A673 (cell line): Measurements from ENCODE around the gene FAM3B. TPM values are rescaled to one million over a fixed set of nuclear protein-coding genes. Genes with fewer than 3 reads are reported as not detected.
A peak's percentile ranks its signal among the peaks of the same experiment; 100 is the strongest.

ENCODE experiments used
- BruUV-seq: library from RNA; stranded (reverse); fragments of 400-500 nt; replicated peaks from 2 replicates; lab custom pipeline; 2021; lab: Mats Ljungman, UMichigan
- CTCF ChIA-PET: fragments of 300-600 bp; sonication (Branson Sonifier 250); formaldehyde crosslinking; loops from one replicate; lab custom pipeline; 2022; ENCODE audit warnings: antibody characterized with exemption; lab: Charles Lee
- POLR2A ChIA-PET: fragments of 300-600 bp; sonication (Branson Sonifier 250); formaldehyde crosslinking; loops from one replicate; lab custom pipeline; 2022; ENCODE audit warnings: antibody characterized with exemption; ENCODE audit not compliant: low non-redundant PET; lab: Charles Lee
- DNase-seq: peaks from one replicate; pipeline ENCODE4 v3.0.0-alpha.2; 2015; ENCODE audit warnings: low spot score
- H3K27ac ChIP-seq: fragments of 200-600 bp; sonication (generic); 2 replicates; pipeline ENCODE4 v1.5.1; 2016; ENCODE audit warnings: mixed run types, low read depth, mild to moderate bottlenecking, mixed read lengths, antibody characterized with exemption, low read length; ENCODE audit not compliant: poor library complexity, severe bottlenecking
- H3K27me3 ChIP-seq: fragments of 200-600 bp; sonication (generic); replicated peaks from 2 replicates; pipeline ENCODE4 v1.6.1; 2017; ENCODE audit warnings: mixed run types, low read depth, mild to moderate bottlenecking, mixed read lengths, antibody characterized with exemption, low read length; ENCODE audit not compliant: insufficient read depth, poor library complexity
- H3K36me3 ChIP-seq: fragments of 200-600 bp; sonication (generic); 2 replicates; pipeline ENCODE4 v1.6.1; 2016; ENCODE audit warnings: mixed run types, mild to moderate bottlenecking, mixed read lengths, antibody characterized with exemption, low read length; ENCODE audit not compliant: insufficient read depth, poor library complexity, severe bottlenecking
- H3K4me1 ChIP-seq: fragments of 200-600 bp; sonication (generic); 2 replicates; pipeline ENCODE4 v1.6.1; 2017; ENCODE audit warnings: mixed run types, mild to moderate bottlenecking, mixed read lengths, antibody characterized with exemption, low read length; ENCODE audit not compliant: insufficient read depth, poor library complexity, severe bottlenecking
- H3K4me3 ChIP-seq: fragments of 200-600 bp; sonication (generic); 2 replicates; pipeline ENCODE4 v1.5.1; 2016; ENCODE audit warnings: low read depth, mixed run types, mild to moderate bottlenecking, mixed read lengths, low read length; ENCODE audit not compliant: poor library complexity, severe bottlenecking
- H3K9me3 ChIP-seq: fragments of 200-600 bp; sonication (generic); 2 replicates; pipeline ENCODE4 v1.6.1; 2016; ENCODE audit warnings: mixed run types, low read depth, mild to moderate bottlenecking, mixed read lengths, antibody characterized with exemption, low read length; ENCODE audit not compliant: poor library complexity, severe bottlenecking
- CTCF ChIP-seq: fragments of 300-800, 200-600 bp; sonication (generic); conservative IDR thresholded peaks from 2 replicates; pipeline ENCODE4 v1.5.1; 2017; ENCODE audit warnings: low read depth, mild to moderate bottlenecking, antibody characterized with exemption, low read length, moderate library complexity, mixed read lengths
- EZH2 ChIP-seq: fragments of 200-600 bp; sonication (generic); IDR thresholded peaks from 2 replicates; pipeline ENCODE4 v1.6.1; 2017; ENCODE audit warnings: borderline replicate concordance, low read depth, mild to moderate bottlenecking, mixed read lengths, antibody characterized with exemption, low read length; ENCODE audit not compliant: poor library complexity, severe bottlenecking
- intact Hi-C: fragments of 100-400 bp; cut with micrococcal nuclease; formaldehyde crosslinking; loops from one replicate; pipeline ENCODE4 v1.10.0; 2022; ENCODE audit not compliant: unreplicated experiment
- total RNA-seq: library from RNA; stranded (reverse); gene quantifications from 2 replicates; pipeline ENCODE4 v1.2.3, GENCODE V29; 2021

FAM3B gene
- total RNA-seq, 1 experiment from 2014 or later: not detected

- ChIA-PET CTCF (no interaction called here), POLR2A (no interaction called here)
- no peak for DNase-seq
- TF ChIP-seq CTCF (no peak), EZH2 (no peak)
- BruUV-seq: no TSS peak
- no peak overlapping the region for H3K4me3 ChIP-seq
- H3K27me3 ChIP-seq: no peaks in the 10 kb centered on the region
- H3K4me1 ChIP-seq: no peaks in the 10 kb centered on the region
- no peaks in the 10 kb centered on the region for H3K36me3 ChIP-seq
- intact Hi-C loops: no loop called here
- no peaks in the 10 kb centered on the region for H3K9me3 ChIP-seq
- no peak overlapping the region for H3K27ac ChIP-seq
Measured at GRCh38 chr21:41277196-41277595, 39.4 kb upstream of the FAM3B start.

- H3K27me3 ChIP-seq: no peaks in the 10 kb centered on the region
- peak; percentile 3 for DNase-seq
- H3K4me3 ChIP-seq: no peak overlapping the region
- no peaks in the 10 kb centered on the region for H3K9me3 ChIP-seq
- ChIA-PET POLR2A (no interaction called here), CTCF (no interaction called here)
- no peaks in the 10 kb centered on the region for H3K4me1 ChIP-seq
- no peak for TF ChIP-seq EZH2
- no peak for TF ChIP-seq CTCF
- no peaks in the 10 kb centered on the region for H3K36me3 ChIP-seq
- intact Hi-C loops: no loop called here
- BruUV-seq: no TSS peak
- no peak overlapping the region for H3K27ac ChIP-seq
Measured at GRCh38 chr21:41277846-41278245, 38.8 kb upstream of the FAM3B start.

DNA sequence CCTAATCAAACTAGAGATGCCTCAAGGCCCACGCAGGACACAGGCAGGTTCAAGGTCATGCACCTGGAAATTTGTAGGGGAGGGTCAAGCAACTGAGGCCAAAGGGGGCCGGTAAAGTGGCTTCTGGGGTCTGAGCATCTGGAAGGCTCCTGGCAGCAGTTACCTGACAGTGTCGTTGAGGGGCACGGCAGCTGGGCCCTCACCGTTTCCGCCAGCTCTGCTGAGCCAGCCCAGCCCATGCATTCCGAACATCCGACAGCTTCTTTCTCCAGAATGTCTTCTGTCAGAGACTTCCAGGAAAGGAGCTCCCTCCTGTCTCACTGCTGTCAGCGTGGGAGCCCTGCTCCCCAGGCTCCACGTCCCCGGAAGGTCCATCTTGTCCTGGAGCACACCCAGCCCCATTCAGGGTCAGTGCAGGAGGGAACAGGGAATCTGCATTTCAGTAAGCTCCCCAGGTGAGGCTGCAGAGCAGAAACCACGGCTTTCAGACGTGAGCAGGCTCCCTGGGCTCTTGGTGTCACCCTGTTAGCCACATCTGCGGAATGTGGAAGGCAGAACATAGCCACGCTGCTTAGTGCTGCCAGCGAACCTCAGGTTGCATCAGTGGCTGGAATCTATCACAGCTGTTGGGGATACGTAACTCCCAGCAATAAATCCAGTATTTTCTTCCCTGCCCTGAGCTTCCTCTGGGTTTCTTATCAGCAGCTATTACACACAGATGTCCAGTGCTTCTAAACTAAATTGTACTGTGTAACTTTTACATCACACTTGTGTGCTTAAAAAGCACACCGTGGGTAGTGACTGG lies 36.3 kb upstream of the FAM3B start:
- ChIA-PET POLR2A (no interaction called here), CTCF (no interaction called here)
- Histone ChIP-seq H3K27me3 (no peaks in the 10 kb centered on the region), H3K4me3 (no peak overlapping the region), H3K36me3 (no peaks in the 10 kb centered on the region), H3K4me1 (no peaks in the 10 kb centered on the region), H3K27ac (no peak overlapping the region), H3K9me3 (no peaks in the 10 kb centered on the region)
- no TSS peak for BruUV-seq
- TF ChIP-seq EZH2: no peak
- TF ChIP-seq CTCF: no peak
- intact Hi-C loops: loop anchor here (5.0 kb wide), 3 partner anchors 497 to 837 kb away; no protein-coding TSS in a partner anchor
- no peak for DNase-seq
